IMR-90 (cell line): Measurements from ENCODE around the gene NDUFV3. TPM values are rescaled to one million over a fixed set of nuclear protein-coding genes. Genes with fewer than 3 reads are reported as not detected.

Experiments
- ATAC-seq: fragments of 200-7000 bp; cut with Tn5 transposase; 2 replicates; pipeline ENCODE4 v1.9.1; 2020; ENCODE audit warnings: low read depth, mild to moderate bottlenecking, moderate library complexity
- BruUV-seq: library from RNA; stranded (reverse); fragments of 400-500 nt; replicated peaks from 2 replicates; lab custom pipeline; 2021; lab: Mats Ljungman, UMichigan
- CTCF ChIA-PET: fragments of 300-600 bp; formaldehyde crosslinking; extraction: SDS; loops from one replicate; lab custom pipeline; 2021; ENCODE audit warnings: antibody characterized with exemption; lab: Yijun Ruan, JAX
- POLR2A ChIA-PET: fragments of 300-600 bp; sonication (Branson Sonifier 250); formaldehyde crosslinking; loops from one replicate; lab custom pipeline; 2022; ENCODE audit warnings: antibody characterized with exemption; ENCODE audit not compliant: unreplicated experiment; lab: Charles Lee
- DNase-seq: peaks from one replicate; pipeline ENCODE4 v3.0.0; 2013
- H2AFZ ChIP-seq: replicated peaks from 2 replicates; pipeline ENCODE3; 2013; ENCODE audit warnings: low read length, mild to moderate bottlenecking; ENCODE audit not compliant: poor library complexity
- H2AK5ac ChIP-seq: 2 replicates; pipeline ENCODE4 v1.6.1; 2013; ENCODE audit warnings: low read depth, low read length, inconsistent platforms
- H2AK9ac ChIP-seq: replicated peaks from 2 replicates; pipeline ENCODE3; 2013; ENCODE audit warnings: mild to moderate bottlenecking, low read depth, low read length, moderate library complexity; ENCODE audit not compliant: poor library complexity
- H2BK120ac ChIP-seq: 2 replicates; pipeline ENCODE4 v1.6.1; 2013; ENCODE audit warnings: low read depth, low read length, inconsistent platforms
- H2BK15ac ChIP-seq: 3 replicates; pipeline ENCODE4 v1.6.1; 2013; ENCODE audit warnings: low read depth, low read length, inconsistent platforms
- H2BK20ac ChIP-seq: 2 replicates; pipeline ENCODE4 v1.6.1; 2013; ENCODE audit warnings: low read depth, mild to moderate bottlenecking, inconsistent platforms, low read length, moderate library complexity
- H2BK5ac ChIP-seq: 2 replicates; pipeline ENCODE4 v1.6.1; 2013; ENCODE audit warnings: mild to moderate bottlenecking, low read depth, low read length, inconsistent platforms; ENCODE audit not compliant: poor library complexity, severe bottlenecking
- H3K14ac ChIP-seq: replicated peaks from 2 replicates; pipeline ENCODE4 v1.6.1; 2013; ENCODE audit warnings: low read depth, low read length, inconsistent platforms
- H3K18ac ChIP-seq: 2 replicates; pipeline ENCODE4 v1.6.1; 2013; ENCODE audit warnings: low read depth, low read length, control low read depth
- H3K23ac ChIP-seq: 2 replicates; pipeline ENCODE4 v1.6.1; 2013; ENCODE audit warnings: low read depth, low read length, inconsistent platforms
- H3K27ac ChIP-seq: 2 replicates; pipeline ENCODE4 v1.5.1; 2013; ENCODE audit warnings: mild to moderate bottlenecking, control low read depth, low read length; ENCODE audit not compliant: insufficient read depth
- H3K27me3 ChIP-seq: 2 replicates; pipeline ENCODE4 v1.6.1; 2013; ENCODE audit warnings: low read length; ENCODE audit not compliant: control insufficient read depth, insufficient read depth
- H3K36me3 ChIP-seq: 2 replicates; pipeline ENCODE4 v1.6.1; 2013; ENCODE audit warnings: low read length, mixed read lengths; ENCODE audit not compliant: control insufficient read depth, insufficient read depth
- H3K4ac ChIP-seq: 2 replicates; pipeline ENCODE4 v1.6.1; 2013; ENCODE audit warnings: low read depth, low read length, inconsistent platforms
- H3K4me1 ChIP-seq: 2 replicates; pipeline ENCODE4 v1.6.1; 2013; ENCODE audit warnings: low read length, mixed read lengths; ENCODE audit not compliant: control insufficient read depth, insufficient read depth
- H3K4me2 ChIP-seq: 2 replicates; pipeline ENCODE4 v1.6.1; 2013; ENCODE audit warnings: low read depth, mild to moderate bottlenecking, control low read depth, low read length, moderate library complexity
- H3K4me3 ChIP-seq: 2 replicates; pipeline ENCODE4 v1.5.1; 2013; ENCODE audit warnings: low read depth, mild to moderate bottlenecking, control low read depth, low read length, moderate library complexity; ENCODE audit not compliant: insufficient read depth
- H3K56ac ChIP-seq: 2 replicates; pipeline ENCODE4 v1.6.1; 2013; ENCODE audit warnings: low read length, inconsistent platforms; ENCODE audit not compliant: insufficient read depth; ENCODE audit errors: extremely low read depth
- H3K79me1 ChIP-seq, 2 experiments: 2 replicates each; pipeline ENCODE4 v1.6.1; 2013; ENCODE audit warnings: low read length in 2 of 2, inconsistent platforms in 1 of 2, low read depth in 1 of 2
- H3K9ac ChIP-seq: 2 replicates; pipeline ENCODE4 v1.6.1; 2013; ENCODE audit warnings: low read depth, low read length, control low read depth
- H3K9me1 ChIP-seq: 2 replicates; pipeline ENCODE4 v1.6.1; 2013; ENCODE audit warnings: low read length, inconsistent platforms; ENCODE audit not compliant: insufficient read depth
- H3K9me3 ChIP-seq: 2 replicates; pipeline ENCODE4 v1.6.1; 2013; ENCODE audit warnings: low read length; ENCODE audit not compliant: control insufficient read depth, insufficient read depth
- H4K20me1 ChIP-seq: 2 replicates; pipeline ENCODE4 v1.6.1; 2013; ENCODE audit warnings: low read length, inconsistent platforms; ENCODE audit not compliant: insufficient read depth
- H4K5ac ChIP-seq: 2 replicates; pipeline ENCODE4 v1.6.1; 2013; ENCODE audit warnings: mild to moderate bottlenecking, low read depth, low read length, control low read depth
- H4K8ac ChIP-seq, 2 experiments: 2 replicates each; pipeline ENCODE4 v1.6.1; 2013; ENCODE audit warnings: low read depth in 2 of 2, low read length in 2 of 2, control low read depth in 1 of 2, inconsistent platforms in 1 of 2
- H4K91ac ChIP-seq: 2 replicates; pipeline ENCODE4 v1.6.1; 2013; ENCODE audit warnings: low read depth, low read length, inconsistent platforms; ENCODE audit not compliant: insufficient read depth
- BHLHE40 ChIP-seq: fragments of 150-350 bp; IDR thresholded peaks from 2 replicates; pipeline ENCODE4 v1.6.1; 2016; ENCODE audit warnings: mild to moderate bottlenecking, low read depth, low read length
- CEBPB ChIP-seq: IDR thresholded peaks from 2 replicates; pipeline ENCODE4 v1.6.1; 2012; ENCODE audit warnings: low read depth, low read length, improper control_type of control experiment
- CHD1 ChIP-seq: IDR thresholded peaks from 2 replicates; pipeline ENCODE4 v1.6.1; 2012; ENCODE audit warnings: low read depth, low read length, improper control_type of control experiment
- FOS ChIP-seq: fragments of 150-350 bp; IDR thresholded peaks from 2 replicates; pipeline ENCODE4 v1.6.1; 2016; ENCODE audit warnings: low read depth, low read length
- MAFK ChIP-seq: IDR thresholded peaks from 2 replicates; pipeline ENCODE4 v1.6.1; 2012; ENCODE audit warnings: low read depth, low read length, improper control_type of control experiment
- MAZ ChIP-seq: IDR thresholded peaks from 2 replicates; pipeline ENCODE4 v1.6.1; 2012; ENCODE audit warnings: low read depth, mild to moderate bottlenecking, low read length, improper control_type of control experiment, moderate library complexity, borderline replicate concordance
- MXI1 ChIP-seq: IDR thresholded peaks from 2 replicates; pipeline ENCODE4 v1.6.1; 2012; ENCODE audit warnings: low read depth, mild to moderate bottlenecking, low read length, moderate library complexity, borderline replicate concordance
- POLR2A ChIP-seq: IDR thresholded peaks from 2 replicates; pipeline ENCODE4 v1.6.1; 2012; ENCODE audit warnings: mild to moderate bottlenecking, low read depth, low read length
- RCOR1 ChIP-seq: IDR thresholded peaks from 2 replicates; pipeline ENCODE4 v1.6.1; 2012; ENCODE audit warnings: mild to moderate bottlenecking, low read length, improper control_type of control experiment; ENCODE audit not compliant: insufficient replicate concordance
- RFX5 ChIP-seq: IDR thresholded peaks from 2 replicates; pipeline ENCODE4 v1.8.0; 2012; ENCODE audit warnings: low read depth, mild to moderate bottlenecking, low read length, moderate library complexity
- WGBS, 2 experiments: methylation state at CpG; one replicate each; pipeline versions ENCODE4 v1.1.5 to v1.1.7; 2013; ENCODE audit warnings: missing lambda C conversion rate in 2 of 2; ENCODE audit not compliant: insufficient read length in 1 of 2; ENCODE audit errors: extremely low coverage in 2 of 2; 5-methylcytosine and 5-hydroxymethylcytosine counted together
- dilution Hi-C: fragments of 300-500 bp; cut with HindIII; formaldehyde crosslinking; loops from one replicate; pipeline ENCODE4 v1.14.3; 2018; ENCODE audit warnings: low sequenced_read_pairs; ENCODE audit not compliant: unreplicated experiment
- in situ Hi-C: fragments of 300-500 bp; cut with MboI; formaldehyde crosslinking; loops from 3 replicates; pipeline ENCODE4 v1.14.3; 2019; ENCODE audit warnings: low sequenced_read_pairs, inconsistent platforms, mixed read lengths
- intact Hi-C: fragments of 100-400 bp; cut with micrococcal nuclease; formaldehyde crosslinking; loops from 2 replicates; pipeline ENCODE4 v1.10.0; 2022
- polyA plus RNA-seq, 3 experiments: library from polyadenylated mRNA; depleted of rRNA; stranded (reverse); fragments of >200 nt; gene quantifications; 2 replicates each; pipeline ENCODE4 v1.2.3, GENCODE V29; 2012; ENCODE audit warnings: low replicate concordance in 1 of 3
- total RNA-seq: library from RNA; depleted of rRNA; stranded (reverse); fragments of >200 nt; gene quantifications from 2 replicates; pipeline ENCODE4 v1.2.3, GENCODE V29; 2012
- TF ChIP-seq, protein P1 (sequence below): conservative IDR thresholded peaks from 2 replicates; pipeline ENCODE4 v1.5.1; 2012; ENCODE audit warnings: mild to moderate bottlenecking, low read depth, low read length, improper control_type of control experiment
- TF ChIP-seq, protein P2 (sequence below): fragments of 150-350 bp; IDR thresholded peaks from 2 replicates; pipeline ENCODE4 v1.6.1; 2017; ENCODE audit warnings: mild to moderate bottlenecking, antibody characterized with exemption, low read length, low read depth

NDUFV3 gene
- total and polyA plus RNA-seq, 2 of the 4 experiments (the other 2 are of a cell fraction), result 38.5 to 55.6 TPM

DNA sequence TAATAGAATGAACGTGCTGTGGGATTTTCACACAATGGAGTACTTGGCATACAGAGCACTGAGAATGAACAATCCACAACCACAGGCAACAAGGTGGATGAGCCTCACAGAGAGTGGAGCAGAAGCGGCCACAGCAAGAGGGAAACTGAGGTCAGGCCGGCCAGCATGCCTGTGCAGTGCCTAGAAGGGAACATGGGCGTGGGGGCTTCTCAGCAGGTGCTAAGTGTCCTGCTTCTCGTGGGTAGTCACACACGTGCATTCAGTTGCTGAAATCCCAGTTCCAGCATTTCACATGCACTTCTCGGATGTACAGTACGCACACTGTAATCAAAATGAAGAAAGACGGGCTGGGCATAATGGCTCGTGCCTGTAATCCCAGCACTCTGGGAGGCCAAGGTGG is 46.9 kb upstream of the NDUFV3 start:
- no peak overlapping the region for H2BK15ac ChIP-seq
- no peaks in the 10 kb centered on the region for H3K4me1 ChIP-seq
- no TSS peak for BruUV-seq
- H3K9me3 ChIP-seq, result no peaks in the 10 kb centered on the region
- in situ Hi-C loops (loop anchor here (25.0 kb wide), 1 partner anchor 684 kb away; no protein-coding TSS in a partner anchor), intact Hi-C loops (loop anchor here (10.0 kb wide), 1 partner anchor 1371 kb away; no protein-coding TSS in a partner anchor), dilution Hi-C loops (no loop called here)
- no peak overlapping the region for H2BK5ac ChIP-seq
- H3K4me2 ChIP-seq, result no peak overlapping the region
- H3K27me3 ChIP-seq, result no peaks in the 10 kb centered on the region
- POLR2A ChIA-PET, result no interaction called here
- no peak overlapping the region for H2AK9ac ChIP-seq
- no peak overlapping the region for H3K18ac ChIP-seq
- CTCF ChIA-PET, result no interaction called here
- WGBS, 2 experiments, result 94% methylated on average over 8 of the region's 10 CpGs; no CpG with 5 or more reads in 1 of the 2 experiments
- no peak overlapping the region for H3K14ac ChIP-seq
- peaks cover 53% of the 10 kb centered on the region for H3K36me3 ChIP-seq
- no peak overlapping the region for H2BK120ac ChIP-seq
- H2BK20ac ChIP-seq, result no peak overlapping the region
- no peak overlapping the region for H4K91ac ChIP-seq
- H3K9me1 ChIP-seq, result no peaks in the 10 kb centered on the region
- H2AK5ac ChIP-seq, result no peak overlapping the region
- DNase-seq, result no peak
- ATAC-seq, result no peak
- no peak for TF ChIP-seq BHLHE40
- no peak for TF ChIP-seq POLR2A
- TF ChIP-seq MAFK, result no peak
- no peak for TF ChIP-seq RFX5
- TF ChIP-seq MXI1, result no peak
- no peak for TF ChIP-seq MAZ
- TF ChIP-seq, protein P1, sequence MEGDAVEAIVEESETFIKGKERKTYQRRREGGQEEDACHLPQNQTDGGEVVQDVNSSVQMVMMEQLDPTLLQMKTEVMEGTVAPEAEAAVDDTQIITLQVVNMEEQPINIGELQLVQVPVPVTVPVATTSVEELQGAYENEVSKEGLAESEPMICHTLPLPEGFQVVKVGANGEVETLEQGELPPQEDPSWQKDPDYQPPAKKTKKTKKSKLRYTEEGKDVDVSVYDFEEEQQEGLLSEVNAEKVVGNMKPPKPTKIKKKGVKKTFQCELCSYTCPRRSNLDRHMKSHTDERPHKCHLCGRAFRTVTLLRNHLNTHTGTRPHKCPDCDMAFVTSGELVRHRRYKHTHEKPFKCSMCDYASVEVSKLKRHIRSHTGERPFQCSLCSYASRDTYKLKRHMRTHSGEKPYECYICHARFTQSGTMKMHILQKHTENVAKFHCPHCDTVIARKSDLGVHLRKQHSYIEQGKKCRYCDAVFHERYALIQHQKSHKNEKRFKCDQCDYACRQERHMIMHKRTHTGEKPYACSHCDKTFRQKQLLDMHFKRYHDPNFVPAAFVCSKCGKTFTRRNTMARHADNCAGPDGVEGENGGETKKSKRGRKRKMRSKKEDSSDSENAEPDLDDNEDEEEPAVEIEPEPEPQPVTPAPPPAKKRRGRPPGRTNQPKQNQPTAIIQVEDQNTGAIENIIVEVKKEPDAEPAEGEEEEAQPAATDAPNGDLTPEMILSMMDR, result no peak
- TF ChIP-seq RCOR1, result no peak
- TF ChIP-seq CHD1, result no peak
- no peak for TF ChIP-seq FOS
- TF ChIP-seq CEBPB, result no peak
- TF ChIP-seq, protein P2, sequence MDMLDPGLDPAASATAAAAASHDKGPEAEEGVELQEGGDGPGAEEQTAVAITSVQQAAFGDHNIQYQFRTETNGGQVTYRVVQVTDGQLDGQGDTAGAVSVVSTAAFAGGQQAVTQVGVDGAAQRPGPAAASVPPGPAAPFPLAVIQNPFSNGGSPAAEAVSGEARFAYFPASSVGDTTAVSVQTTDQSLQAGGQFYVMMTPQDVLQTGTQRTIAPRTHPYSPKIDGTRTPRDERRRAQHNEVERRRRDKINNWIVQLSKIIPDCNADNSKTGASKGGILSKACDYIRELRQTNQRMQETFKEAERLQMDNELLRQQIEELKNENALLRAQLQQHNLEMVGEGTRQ, result no peak
- H3K56ac ChIP-seq, result no peak overlapping the region
- H3K9ac ChIP-seq, result no peak overlapping the region
- no peak overlapping the region for H3K4ac ChIP-seq
- no peak overlapping the region for H2AFZ ChIP-seq
- H4K8ac ChIP-seq, result no peak overlapping the region
- H3K27ac ChIP-seq, result no peak overlapping the region
- H4K5ac ChIP-seq, result no peak overlapping the region
- no peak overlapping the region for H3K4me3 ChIP-seq
- H3K79me1 ChIP-seq, result peaks cover 4 to 16% of the 10 kb centered on the region in 2 experiments
- no peak overlapping the region for H3K23ac ChIP-seq
- H4K20me1 ChIP-seq, result peaks cover 23% of the 10 kb centered on the region
